Inferior parietal cortex (tissue), 1 donor: Measurements from ENCODE around the gene BEST4.
"Not testable (repeated sequence)": the region's sequence is repeated elsewhere in the genome, so short reads cannot be mapped to it uniquely, and the experiment has no call there.

ENCODE experiments used
- DNase-seq: peaks from one replicate; pipeline ENCODE4 v3.0.0-alpha.2; 2016; ENCODE audit errors: extremely low spot score

Gene BEST4

GRCh38 chr1:44819608-44820327 is 31.8 kb upstream of the BEST4 start:
- peak; percentile 88 for DNase-seq

GRCh38 chr1:44819196-44819607 is 31.2 kb upstream of the BEST4 start:
- DNase-seq: no peak

GRCh38 chr1:44817771-44818495 is 30.0 kb upstream of the BEST4 start:
- DNase-seq: no peak

- DNase-seq: no peak
Measured at GRCh38 chr1:44817307-44817706, 29.3 kb upstream of the BEST4 start.

DNA sequence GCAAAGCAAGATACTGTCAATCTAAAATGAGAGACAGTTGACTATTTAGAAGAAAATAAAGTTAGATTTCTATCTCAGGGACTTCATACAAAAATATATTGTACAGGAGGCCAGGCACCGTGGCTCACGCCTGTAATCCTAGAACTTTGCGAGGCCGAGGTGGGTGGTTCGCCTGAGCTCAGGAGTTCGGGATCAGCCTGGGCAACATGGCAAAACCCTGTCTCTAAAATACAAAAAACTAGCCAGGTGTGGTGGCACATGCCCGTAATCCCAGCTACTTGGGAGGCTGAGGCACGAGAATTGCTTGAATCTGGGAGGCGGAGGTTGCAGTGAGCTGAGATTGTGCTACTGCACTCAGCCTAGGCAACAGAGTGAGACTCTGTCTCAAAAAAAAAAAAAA is 28.0 kb upstream of the BEST4 start:
- not testable (repeated sequence) for DNase-seq

- peak; percentile 7 for DNase-seq
Measured at GRCh38 chr1:44812822-44813543, 25.0 kb upstream of the BEST4 start.

GRCh38 chr1:44811234-44811633 is 23.3 kb upstream of the BEST4 start:
- DNase-seq: no peak

GRCh38 chr1:44810762-44811105 is 22.8 kb upstream of the BEST4 start:
- DNase-seq: not testable (repeated sequence)

DNA sequence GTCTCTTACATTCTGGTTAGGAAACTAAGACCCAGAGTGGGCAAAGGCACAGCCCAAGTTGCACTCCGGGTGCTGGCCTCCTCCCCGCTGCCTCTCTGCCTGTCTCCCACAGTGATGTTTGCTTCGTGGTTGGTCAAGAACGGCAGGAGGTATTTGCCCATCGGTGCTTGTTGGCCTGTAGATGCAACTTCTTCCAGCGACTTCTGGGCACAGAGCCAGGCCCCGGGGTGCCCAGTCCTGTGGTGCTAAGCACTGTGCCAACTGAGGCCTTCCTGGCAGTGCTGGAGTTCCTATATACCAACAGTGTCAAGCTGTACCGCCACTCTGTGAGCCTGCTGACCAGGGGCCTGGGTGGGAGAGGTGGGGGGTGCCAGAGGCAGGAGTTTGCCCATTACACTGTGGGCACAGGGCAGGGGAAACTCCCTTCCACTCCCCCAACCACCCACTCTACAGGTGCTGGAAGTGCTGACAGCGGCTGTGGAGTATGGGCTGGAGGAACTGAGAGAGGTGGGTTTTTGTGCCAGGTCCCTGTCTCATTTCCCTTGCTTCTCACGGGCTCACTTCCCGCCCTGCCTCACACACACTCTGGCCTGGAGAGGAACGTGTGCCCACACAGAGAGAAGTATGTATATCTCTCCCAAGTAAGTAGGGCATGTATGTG is 22.3 kb upstream of the BEST4 start:
- no peak for DNase-seq

DNA sequence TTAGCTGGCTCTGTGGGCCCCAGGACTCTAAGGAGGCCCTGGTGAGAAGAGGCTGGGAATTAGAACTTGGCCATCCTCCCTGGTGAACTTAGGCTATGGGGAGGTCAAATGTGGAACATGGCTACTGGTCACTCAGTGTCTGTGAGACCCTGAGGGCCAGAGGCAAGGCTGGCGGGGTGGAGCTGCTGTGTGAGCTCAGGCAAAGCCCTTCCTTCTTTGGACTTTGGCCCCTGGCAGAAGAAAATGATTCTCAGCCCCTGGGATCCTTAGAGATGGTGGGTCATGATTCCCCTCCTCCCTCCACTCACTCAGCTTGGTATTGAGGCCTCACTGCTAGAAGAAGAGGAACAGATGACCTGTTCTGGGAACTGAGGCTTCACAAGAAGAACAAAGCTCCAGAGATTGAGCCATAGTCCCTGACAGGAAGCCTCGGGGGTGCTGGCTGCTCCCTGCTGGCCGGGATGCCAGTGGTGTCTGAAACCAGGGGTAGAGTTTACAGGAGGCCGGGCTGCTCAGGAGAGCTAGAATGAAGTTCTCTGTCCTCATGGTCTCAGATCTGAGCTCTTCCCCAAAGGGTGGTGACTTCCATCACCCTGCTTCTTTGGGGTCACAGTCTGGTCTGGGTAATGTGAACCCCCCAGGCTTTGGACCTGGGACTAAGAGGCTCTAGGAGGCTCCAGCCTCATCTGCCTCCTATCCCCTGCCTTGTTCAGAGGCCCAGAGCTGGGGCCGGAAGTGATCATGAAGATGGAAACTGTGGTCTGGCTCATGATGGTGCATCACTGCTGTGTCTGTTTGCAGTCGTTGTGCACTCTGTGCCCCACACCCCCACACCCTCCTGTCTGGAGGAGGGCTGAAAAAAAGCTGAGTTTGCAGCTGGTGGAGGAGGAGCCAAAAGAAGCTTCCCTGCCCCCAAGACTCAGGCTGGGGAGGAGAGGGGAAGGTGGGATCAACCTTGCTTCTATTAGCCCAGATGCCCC is 21.3 kb upstream of the BEST4 start:
- peak; percentile 9 for DNase-seq

- peak; percentile 61 for DNase-seq
Measured at GRCh38 chr1:44808063-44808937, 20.3 kb upstream of the BEST4 start, which contains the start of gene BTBD19. BTBD19 (plus strand) TSS chr1:44808523; CDS start chr1:44808821, 298 bp downstream.

- DNase-seq: peak; percentile 65
Measured at GRCh38 chr1:44807364-44808062, 19.5 kb upstream of the BEST4 start.

GRCh38 chr1:44806704-44807363 is 18.9 kb upstream of the BEST4 start, which contains the start of gene DYNLT4:
DYNLT4 (minus strand) TSS chr1:44807351; CDS start chr1:44806668, 683 bp downstream.
- no peak for DNase-seq

DNA sequence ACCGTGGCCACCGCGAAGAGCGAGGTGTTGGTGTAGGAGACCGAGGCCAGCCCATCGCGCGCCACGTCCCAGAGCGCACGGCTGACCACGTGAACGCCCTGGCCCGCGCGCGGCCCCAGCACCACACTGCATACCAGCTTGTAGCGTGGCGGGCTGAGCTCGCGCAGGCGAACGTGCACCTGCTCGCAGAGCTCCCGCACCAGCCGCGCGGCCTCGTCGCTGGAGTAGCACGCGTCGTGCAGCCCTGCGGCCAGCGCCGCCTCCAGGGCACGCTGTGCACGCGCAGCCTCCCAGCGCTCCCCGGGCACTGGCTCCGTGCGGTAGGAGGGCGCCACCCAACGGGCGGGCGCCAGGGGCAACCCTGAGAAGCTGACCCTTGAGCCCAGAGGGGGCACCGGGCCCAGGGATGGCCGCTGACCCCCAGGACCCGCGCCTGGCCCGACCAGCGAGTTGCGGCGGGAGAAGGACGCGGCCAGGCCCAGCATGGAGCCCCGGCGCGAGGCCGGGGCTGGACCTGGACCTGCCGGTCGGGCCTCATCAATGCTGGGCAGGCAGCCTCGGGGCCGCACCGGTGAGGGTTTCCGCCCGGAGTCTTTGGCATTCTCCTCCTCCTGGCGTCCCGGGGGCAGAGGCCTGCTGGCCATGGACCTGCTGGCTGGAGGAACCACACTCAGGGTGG is 18.2 kb upstream of the BEST4 start:
- DNase-seq: no peak

DNA sequence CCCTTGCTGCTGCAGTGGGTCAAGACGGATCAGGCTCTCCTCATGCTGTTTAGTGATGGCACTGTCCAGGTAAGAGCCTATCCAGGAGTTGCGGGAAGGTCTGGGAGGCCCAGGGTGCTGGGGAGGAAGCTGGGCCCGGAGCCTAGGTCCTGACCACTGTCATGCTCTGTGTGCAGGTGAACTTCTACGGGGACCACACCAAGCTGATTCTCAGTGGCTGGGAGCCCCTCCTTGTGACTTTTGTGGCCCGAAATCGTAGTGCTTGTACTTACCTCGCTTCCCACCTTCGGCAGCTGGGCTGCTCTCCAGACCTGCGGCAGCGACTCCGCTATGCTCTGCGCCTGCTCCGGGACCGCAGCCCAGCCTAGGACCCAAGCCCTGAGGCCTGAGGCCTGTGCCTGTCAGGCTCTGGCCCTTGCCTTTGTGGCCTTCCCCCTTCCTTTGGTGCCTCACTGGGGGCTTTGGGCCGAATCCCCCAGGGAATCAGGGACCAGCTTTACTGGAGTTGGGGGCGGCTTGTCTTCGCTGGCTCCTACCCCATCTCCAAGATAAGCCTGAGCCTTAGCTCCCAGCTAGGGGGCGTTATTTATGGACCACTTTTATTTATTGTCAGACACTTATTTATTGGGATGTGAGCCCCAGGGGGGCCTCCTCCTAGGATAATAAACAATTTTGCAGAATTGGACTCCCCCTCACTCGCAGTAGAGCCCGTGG is 17.5 kb upstream of the BEST4 start:
- no peak for DNase-seq

DNA sequence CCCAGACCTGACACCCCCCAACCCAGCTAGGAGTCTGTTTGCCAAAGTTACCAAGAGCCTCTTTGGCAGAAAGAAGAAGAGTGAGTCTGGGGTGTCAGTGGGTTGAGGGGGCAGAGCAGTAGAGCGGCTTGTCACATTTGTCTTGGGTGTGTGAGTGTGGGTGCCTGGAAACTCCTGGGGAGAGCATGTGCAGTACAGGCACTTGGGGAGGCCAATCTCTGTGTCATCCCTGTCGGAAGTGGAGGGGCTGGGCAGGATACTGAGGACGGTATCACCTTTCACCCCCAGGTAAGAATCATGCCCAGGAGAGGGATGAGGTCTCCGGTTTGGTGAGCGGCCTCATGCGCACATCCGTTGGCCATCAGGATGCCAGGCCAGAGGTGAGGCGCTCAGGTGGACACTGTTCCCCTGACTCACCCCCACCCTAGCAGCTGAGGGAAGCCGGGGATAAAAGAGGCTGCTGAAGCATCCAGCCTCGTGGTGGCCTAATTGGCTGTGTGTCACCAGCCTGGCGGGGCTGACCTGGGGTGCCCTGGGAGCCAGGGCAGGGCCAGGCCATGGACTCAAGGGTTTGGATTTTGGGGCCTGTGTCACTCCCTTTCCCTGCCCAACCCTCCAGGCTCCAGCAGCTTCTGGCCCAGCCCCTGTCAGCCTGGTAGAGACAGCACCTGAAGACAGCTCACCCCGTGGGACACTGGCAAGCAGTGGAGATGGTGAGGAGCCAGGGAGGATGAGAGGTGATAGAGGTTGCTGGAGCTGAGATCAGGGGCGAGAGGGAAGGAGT is 15.5 kb upstream of the BEST4 start:
- no peak for DNase-seq

DNA sequence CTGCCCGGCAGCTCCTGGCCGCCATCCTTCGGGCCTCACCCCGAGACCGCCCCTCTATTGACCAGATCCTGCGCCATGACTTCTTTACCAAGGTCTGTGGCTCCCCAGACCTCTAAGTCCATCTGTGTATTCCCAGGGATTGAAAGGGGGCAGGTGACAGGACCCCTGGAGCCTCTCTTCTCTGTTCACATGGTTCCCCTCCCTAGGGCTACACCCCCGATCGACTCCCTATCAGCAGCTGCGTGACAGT is 15.0 kb upstream of the BEST4 start:
- no peak for DNase-seq
